GM12878 (cell line): ENCODE data around the gene SEPSECS. TPM values are rescaled to one million over a fixed set of nuclear protein-coding genes. Genes with fewer than 3 reads are reported as not detected.

Experiments used
- ATAC-seq: fragments of 200-7000 bp; cut with Tn5 transposase; 3 replicates; pipeline ENCODE4 v1.9.1; 2020; ENCODE audit warnings: mild to moderate bottlenecking, moderate library complexity
- BruUV-seq: library from RNA; stranded (reverse); fragments of 400-500 nt; replicated peaks from 2 replicates; lab custom pipeline; 2021; lab: Mats Ljungman, UMichigan
- CTCF ChIA-PET: fragments of 300-600 bp; sonication (Branson Sonifier 250); formaldehyde crosslinking; extraction: SDS; loops from one replicate; lab custom pipeline; 2021; ENCODE audit warnings: inconsistent platforms; lab: Yijun Ruan, JAX
- POLR2A ChIA-PET: fragments of 350-600 bp; formaldehyde crosslinking; extraction: SDS; loops from one replicate; lab custom pipeline; 2021; ENCODE audit warnings: inconsistent platforms; lab: Charles Lee
- RAD21 ChIA-PET: fragments of 300-600 bp; sonication (Branson Sonifier 250); formaldehyde crosslinking; loops from one replicate; lab custom pipeline; 2023; ENCODE audit warnings: antibody characterized with exemption; ENCODE audit not compliant: unreplicated experiment; lab: Charles Lee
- SMC1A ChIA-PET: fragments of 300-600 bp; sonication (Branson Sonifier 250); formaldehyde crosslinking; loops from one replicate; lab custom pipeline; 2023; ENCODE audit not compliant: unreplicated experiment, uncharacterized antibody; lab: Charles Lee
- DNase-seq: peaks from one replicate; pipeline ENCODE4 v3.0.0-alpha.2; 2011; ENCODE audit warnings: low read depth, low spot score
- FAIRE-seq: peaks from 3 replicates; lab custom pipeline; 2011; peaks lifted over from hg19 to GRCh38; lab: Jason Lieb, UNC
- H2AFZ ChIP-seq: 2 replicates; pipeline ENCODE4 v1.6.0; 2011; ENCODE audit warnings: low read depth, low read length, control low read depth; ENCODE audit not compliant: control insufficient read depth
- H3K27ac ChIP-seq: 2 replicates; pipeline ENCODE4 v1.5.1; 2011; ENCODE audit warnings: control low read depth; ENCODE audit not compliant: control insufficient read depth, insufficient read depth
- H3K27me3 ChIP-seq, 2 experiments: replicated peaks in 1 of 2; 2 replicates each; pipeline versions ENCODE4 v1.6.0 to v1.6.1; 2011; ENCODE audit warnings: low read length in 1 of 2; ENCODE audit not compliant: control insufficient read depth in 2 of 2, insufficient read depth in 2 of 2
- H3K36me3 ChIP-seq, 2 experiments: 2 replicates each; pipeline ENCODE4 v1.5.1; 2011; ENCODE audit warnings: low read length in 1 of 2; ENCODE audit not compliant: control insufficient read depth in 2 of 2, insufficient read depth in 2 of 2
- H3K4me1 ChIP-seq: 2 replicates; pipeline ENCODE4 v1.6.1; 2011; ENCODE audit warnings: mild to moderate bottlenecking, low read length, moderate library complexity, mixed read lengths; ENCODE audit not compliant: control insufficient read depth, insufficient read depth
- H3K4me2 ChIP-seq: 2 replicates; pipeline ENCODE4 v1.6.0; 2011; ENCODE audit warnings: control low read depth; ENCODE audit not compliant: control insufficient read depth, insufficient read depth
- H3K4me3 ChIP-seq: fragments of 200-600 bp; sonication (generic); 2 replicates; pipeline ENCODE4 v1.5.1; 2016
- H3K79me2 ChIP-seq: 2 replicates; pipeline ENCODE4 v1.6.0; 2011; ENCODE audit warnings: low read length; ENCODE audit not compliant: control insufficient read depth, insufficient read depth
- H3K9ac ChIP-seq: 2 replicates; pipeline ENCODE4 v1.8.0; 2011; ENCODE audit warnings: low read length, control low read depth, mixed read lengths; ENCODE audit not compliant: control insufficient read depth, insufficient read depth
- H3K9me3 ChIP-seq: replicated peaks from 3 replicates; pipeline ENCODE4 v1.5.1; 2011; ENCODE audit warnings: mild to moderate bottlenecking, low read length; ENCODE audit not compliant: control insufficient read depth, insufficient read depth
- H4K20me1 ChIP-seq: 2 replicates; pipeline ENCODE4 v1.6.0; 2011; ENCODE audit not compliant: control insufficient read depth, insufficient read depth
- BHLHE40 ChIP-seq, 2 experiments: fragments of 450-650 bp in 1 of 2; IDR thresholded peaks; 2 replicates each; pipeline ENCODE4 v1.6.1; 2011 to 2017; ENCODE audit warnings: low read depth in 2 of 2, borderline replicate concordance in 1 of 2, improper control_type of control experiment in 1 of 2, low read length in 1 of 2, mild to moderate bottlenecking in 1 of 2
- CBX5 ChIP-seq: sonication (generic); IDR thresholded peaks from 2 replicates; pipeline ENCODE4 v1.6.1; 2016; ENCODE audit warnings: low read depth, moderate library complexity, mild to moderate bottlenecking, inconsistent platforms
- HCFC1 ChIP-seq: fragments of 150-350 bp; IDR thresholded peaks from 2 replicates; pipeline ENCODE4 v1.6.1; 2014; ENCODE audit warnings: low read length
- MEF2A ChIP-seq: IDR thresholded peaks from 2 replicates; pipeline ENCODE4 v1.6.1; 2011; ENCODE audit warnings: low read depth, mild to moderate bottlenecking, low read length, moderate library complexity; ENCODE audit not compliant: insufficient read depth
- NFIC ChIP-seq: IDR thresholded peaks from 2 replicates; pipeline ENCODE4 v1.6.1; 2012; ENCODE audit warnings: low read depth, mild to moderate bottlenecking, inconsistent platforms, low read length, moderate library complexity
- PAX8 ChIP-seq: fragments of 450-650 bp; IDR thresholded peaks from 2 replicates; pipeline ENCODE4 v1.6.1; 2017; ENCODE audit warnings: mild to moderate bottlenecking, moderate library complexity
- POLR2AphosphoS5 ChIP-seq: IDR thresholded peaks from 2 replicates; pipeline ENCODE4 v1.6.1; 2011; ENCODE audit warnings: mild to moderate bottlenecking, low read length, inconsistent platforms
- RCOR1 ChIP-seq: conservative IDR thresholded peaks from 2 replicates; pipeline ENCODE4 v1.6.1; 2012; ENCODE audit warnings: low read depth, low read length, improper control_type of control experiment
- ZBTB11 ChIP-seq: fragments of 450-650 bp; formaldehyde crosslinking; IDR thresholded peaks from 2 replicates; pipeline ENCODE4 v1.5.0; 2022; ENCODE audit warnings: mild to moderate bottlenecking, missing genetic modification characterization
- ZNF24 ChIP-seq: fragments of 450-650 bp; IDR thresholded peaks from 2 replicates; pipeline ENCODE4 v1.6.1; 2017; ENCODE audit warnings: antibody characterized with exemption, mild to moderate bottlenecking
- WGBS: methylation state at CpG from one replicate; pipeline ENCODE4 v1.1.6; 2016; ENCODE audit warnings: low lambda C conversion rate; ENCODE audit not compliant: insufficient replicate concordance, insufficient coverage; ENCODE audit errors: missing lambda C conversion rate; 5-methylcytosine and 5-hydroxymethylcytosine counted together
- in situ Hi-C: fragments of 300-500 bp; cut with MboI; formaldehyde crosslinking; loops from 9 replicates; pipeline ENCODE4 v1.14.3; 2018; ENCODE audit warnings: mixed read lengths
- intact Hi-C: fragments of 100-400 bp; cut with micrococcal nuclease; formaldehyde crosslinking; loops from one replicate; pipeline ENCODE4 v1.14.2; 2022; ENCODE audit not compliant: unreplicated experiment
- polyA plus RNA-seq, 11 experiments: library from polyadenylated mRNA; depleted of rRNA in 4 of 11; unstranded in 6 of 11; stranded (reverse) in 5 of 11; fragments of >200 nt; fragmentation: Nextera tagmentation in 4 of 11; fragmentation: Illumina TruSeq in 1 of 11; extraction: Ambion mirVana in 4 of 11; extraction: Trizol in 1 of 11; gene quantifications; 1 replicate in 1 of 11; 2 replicates in 10 of 11; pipeline versions ENCODE4 v1.2.1 to v1.2.3, GENCODE V29; 2011 to 2016; ENCODE audit warnings: inconsistent platforms in 2 of 11, missing spikeins in 2 of 11, low read depth in 1 of 11
- total RNA-seq, 4 experiments: library from RNA; depleted of rRNA in 3 of 4; stranded (reverse); fragments of >200 nt in 3 of 4; fragmentation: Illumina TruSeq in 1 of 4; extraction: Trizol in 1 of 4; gene quantifications; 2 replicates each; pipeline versions ENCODE4 v1.2.1 to v1.2.3, GENCODE V29; 2013 to 2021
- TF ChIP-seq, protein P1 (sequence below): fragments of 450-650 bp; IDR thresholded peaks from 2 replicates; pipeline ENCODE4 v1.6.1; 2017; ENCODE audit warnings: mild to moderate bottlenecking, moderate library complexity

The SEPSECS gene
- total and polyA plus RNA-seq, 10 of the 15 experiments (the other 5 are each of a cell fraction or from before 2014, with no cell fraction given) = 2.8 to 15.8 (median 7.2) TPM

GRCh38 chr4:25110527-25111329 lies 49.5 kb downstream of the SEPSECS start (continued):
- no peak for TF ChIP-seq ZBTB11
- no peak for TF ChIP-seq HCFC1
- TF ChIP-seq NFIC = no peak
- no peak for TF ChIP-seq PAX8
- TF ChIP-seq, all 136 proteins: peak for 0

GRCh38 chr4:25109511-25109910 lies 50.7 kb downstream of the SEPSECS start:
- no peak for ATAC-seq

More at GRCh38 chr4:25109511-25109910, 50.7 kb downstream of the SEPSECS start:
- BruUV-seq = no TSS peak
- no peaks in the 10 kb centered on the region for H4K20me1 ChIP-seq
- no peak overlapping the region for H3K4me3 ChIP-seq
- no peak overlapping the region for H3K27ac ChIP-seq
- POLR2A ChIA-PET = no interaction called here
- H2AFZ ChIP-seq = no peak overlapping the region
- RAD21 ChIA-PET = no interaction called here
- FAIRE-seq (no peak), DNase-seq (no peak)
- CTCF ChIA-PET = interaction anchor here (0.7 kb wide), 1 partner anchor 209 kb away, joined by 3 read pairs; no protein-coding TSS in a partner anchor
- no peaks in the 10 kb centered on the region for H3K4me1 ChIP-seq
- H3K36me3 ChIP-seq = no peaks in the 10 kb centered on the region
- SMC1A ChIA-PET = no interaction called here
- H3K9me3 ChIP-seq = no peaks in the 10 kb centered on the region
- in situ Hi-C loops = no loop called here
- H3K79me2 ChIP-seq = no peaks in the 10 kb centered on the region
- intact Hi-C loops = no loop called here
- H3K9ac ChIP-seq = no peak overlapping the region
- no peaks in the 10 kb centered on the region for H3K27me3 ChIP-seq
- H3K4me2 ChIP-seq = no peak overlapping the region
- 67% methylated on average over 3 of the region's 4 CpGs for WGBS
- TF ChIP-seq, protein P1, sequence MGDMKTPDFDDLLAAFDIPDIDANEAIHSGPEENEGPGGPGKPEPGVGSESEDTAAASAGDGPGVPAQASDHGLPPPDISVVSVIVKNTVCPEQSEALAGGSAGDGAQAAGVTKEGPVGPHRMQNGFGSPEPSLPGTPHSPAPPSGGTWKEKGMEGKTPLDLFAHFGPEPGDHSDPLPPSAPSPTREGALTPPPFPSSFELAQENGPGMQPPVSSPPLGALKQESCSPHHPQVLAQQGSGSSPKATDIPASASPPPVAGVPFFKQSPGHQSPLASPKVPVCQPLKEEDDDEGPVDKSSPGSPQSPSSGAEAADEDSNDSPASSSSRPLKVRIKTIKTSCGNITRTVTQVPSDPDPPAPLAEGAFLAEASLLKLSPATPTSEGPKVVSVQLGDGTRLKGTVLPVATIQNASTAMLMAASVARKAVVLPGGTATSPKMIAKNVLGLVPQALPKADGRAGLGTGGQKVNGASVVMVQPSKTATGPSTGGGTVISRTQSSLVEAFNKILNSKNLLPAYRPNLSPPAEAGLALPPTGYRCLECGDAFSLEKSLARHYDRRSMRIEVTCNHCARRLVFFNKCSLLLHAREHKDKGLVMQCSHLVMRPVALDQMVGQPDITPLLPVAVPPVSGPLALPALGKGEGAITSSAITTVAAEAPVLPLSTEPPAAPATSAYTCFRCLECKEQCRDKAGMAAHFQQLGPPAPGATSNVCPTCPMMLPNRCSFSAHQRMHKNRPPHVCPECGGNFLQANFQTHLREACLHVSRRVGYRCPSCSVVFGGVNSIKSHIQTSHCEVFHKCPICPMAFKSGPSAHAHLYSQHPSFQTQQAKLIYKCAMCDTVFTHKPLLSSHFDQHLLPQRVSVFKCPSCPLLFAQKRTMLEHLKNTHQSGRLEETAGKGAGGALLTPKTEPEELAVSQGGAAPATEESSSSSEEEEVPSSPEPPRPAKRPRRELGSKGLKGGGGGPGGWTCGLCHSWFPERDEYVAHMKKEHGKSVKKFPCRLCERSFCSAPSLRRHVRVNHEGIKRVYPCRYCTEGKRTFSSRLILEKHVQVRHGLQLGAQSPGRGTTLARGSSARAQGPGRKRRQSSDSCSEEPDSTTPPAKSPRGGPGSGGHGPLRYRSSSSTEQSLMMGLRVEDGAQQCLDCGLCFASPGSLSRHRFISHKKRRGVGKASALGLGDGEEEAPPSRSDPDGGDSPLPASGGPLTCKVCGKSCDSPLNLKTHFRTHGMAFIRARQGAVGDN = no peak
- no peak for TF ChIP-seq BHLHE40 (IDR thresholded peaks at IDR 0.05; ENCODE audit: borderline replicate concordance in 1 of 2, low read depth in 2 of 2, low read length in 1 of 2)
- TF ChIP-seq POLR2AphosphoS5 = no peak
- no peak for TF ChIP-seq MEF2A
- TF ChIP-seq CBX5 = no peak
- TF ChIP-seq RCOR1 = no peak
- TF ChIP-seq ZNF24 = no peak
- TF ChIP-seq, all 136 proteins: peak for 0
